ENCODE results near the gene TNFSF8.

Gene TNFSF8

GRCh38 chr9:114935119-114935518, 4.7 kb upstream of the TNFSF8 start:
- no peak for ATAC-seq

DNA sequence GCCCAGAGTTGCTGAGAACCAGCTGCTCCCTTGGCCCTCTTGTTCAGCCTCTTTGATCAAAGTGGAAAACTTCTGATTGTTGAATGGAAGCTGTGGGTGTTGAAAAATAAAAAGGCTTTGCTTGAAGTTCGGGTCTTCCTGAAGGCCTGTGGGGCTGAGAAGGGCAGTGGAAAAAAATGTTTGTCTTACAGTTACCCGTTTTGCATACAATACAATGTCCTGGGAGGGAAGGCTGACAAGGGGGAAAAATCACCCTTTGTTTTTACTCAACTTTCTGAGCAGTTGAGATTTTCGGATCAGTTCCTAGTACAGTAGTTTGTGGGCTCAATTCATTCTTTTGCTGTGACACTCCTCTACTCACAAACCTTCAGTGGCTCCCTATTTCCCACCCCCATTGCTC, 2.1 kb upstream of the TNFSF8 start:
- ATAC-seq, result no peak

DNA sequence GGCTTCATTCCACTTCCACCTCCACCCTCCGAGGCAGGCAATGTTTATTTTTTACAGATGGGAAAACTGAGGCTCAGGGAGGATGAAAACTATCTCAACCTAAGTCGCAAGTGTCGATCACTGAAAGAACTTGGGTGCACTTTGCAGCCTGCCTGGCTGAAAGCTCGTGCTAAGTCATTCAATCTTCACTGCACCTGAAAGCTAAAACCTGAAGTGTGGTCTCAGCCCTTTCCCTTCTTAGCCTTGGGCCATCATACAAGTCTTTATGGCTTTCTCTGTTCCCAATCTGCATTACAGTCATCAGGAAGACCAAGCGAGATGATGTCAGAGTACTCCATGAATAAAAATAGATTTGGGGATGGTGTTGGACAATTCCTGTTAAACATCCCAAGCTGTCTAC, 1.0 kb upstream of the TNFSF8 start:
- no peak for ATAC-seq

- peak in 1 of 2 donors; percentile 22 for ATAC-seq
These were observed 1.2 kb downstream of the TNFSF8 start for GRCh38 chr9:114929201-114929600.

- ATAC-seq, result no peak
These were observed 1.7 kb downstream of the TNFSF8 start for GRCh38 chr9:114928671-114929070.

DNA sequence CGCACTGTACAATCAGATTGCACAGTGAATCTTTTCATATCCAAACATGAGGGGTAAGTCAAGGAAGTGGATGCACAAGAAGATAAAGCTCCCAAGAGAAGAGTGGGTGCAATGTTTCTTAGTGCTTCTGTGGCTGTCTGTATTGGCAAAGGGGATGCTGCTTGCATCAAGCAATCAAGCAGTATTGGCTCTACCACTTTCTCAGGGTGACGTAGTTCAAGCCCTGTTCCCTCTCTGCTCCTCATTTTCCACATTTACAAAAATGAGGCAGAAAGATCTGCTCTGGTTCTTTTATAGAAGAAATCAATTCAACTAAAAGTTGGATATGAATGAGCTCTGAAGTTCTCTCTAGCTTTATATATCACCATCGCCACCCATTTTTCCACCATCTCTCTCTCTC, 2.3 kb downstream of the TNFSF8 start:
- ATAC-seq, result no peak

DNA sequence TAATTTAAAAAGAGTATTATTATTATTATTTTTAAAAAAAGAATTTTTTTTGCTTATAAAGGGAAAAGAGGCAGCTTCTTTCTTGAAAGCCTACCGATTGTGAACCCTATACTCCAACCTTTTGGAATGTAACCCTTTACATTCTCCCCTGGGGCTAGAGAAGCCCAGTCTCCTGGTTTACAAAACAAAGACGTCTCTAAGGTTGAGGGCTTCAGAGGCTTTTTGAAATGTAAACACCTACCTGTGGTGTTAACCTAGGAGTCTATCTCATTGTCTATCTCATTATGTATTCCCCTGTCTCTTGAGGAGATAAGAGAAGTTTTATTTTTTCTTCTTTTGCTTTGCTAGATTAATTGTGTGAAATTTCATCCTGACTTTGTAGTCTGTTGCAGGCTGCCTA, 4.7 kb downstream of the TNFSF8 start:
- ATAC-seq, result no peak

DNA sequence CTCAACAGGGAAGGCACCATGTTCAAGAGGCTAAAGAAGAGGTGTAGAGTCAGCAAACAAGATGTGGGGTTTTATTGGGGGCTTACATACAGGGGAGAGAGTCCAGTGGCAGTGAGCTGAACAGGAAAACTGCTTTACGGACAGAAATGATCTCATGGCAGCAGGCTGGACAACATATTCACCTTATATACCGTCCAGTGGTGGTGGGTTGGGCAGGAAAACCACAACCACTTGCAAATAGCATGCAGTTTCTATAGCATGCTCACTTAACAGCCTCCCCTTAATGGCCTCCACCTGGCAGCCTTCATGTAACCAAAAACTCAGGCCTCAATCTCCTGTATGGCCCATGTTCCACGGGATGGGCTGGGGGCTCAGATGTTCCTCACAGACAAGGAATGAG, 5.4 kb downstream of the TNFSF8 start:
- no peak for ATAC-seq

DNA sequence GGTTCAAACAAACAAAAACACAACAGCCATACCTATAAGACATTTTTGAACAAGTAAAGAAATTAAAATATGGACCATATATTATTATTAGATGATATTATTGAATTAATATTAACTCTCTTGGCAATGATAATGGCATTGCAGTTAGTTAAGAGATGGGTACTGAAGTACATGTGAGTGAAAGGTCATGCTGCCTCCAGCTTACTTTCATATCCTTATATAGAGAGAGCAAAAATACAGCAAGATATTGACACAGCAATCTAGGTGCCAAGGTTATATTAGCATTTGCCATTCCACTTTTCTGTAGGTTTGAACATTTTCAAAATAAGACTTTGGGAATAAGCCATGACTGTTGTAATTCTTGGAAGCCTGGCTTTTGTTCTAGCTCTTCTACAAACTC, 6.1 kb downstream of the TNFSF8 start:
- no peak for ATAC-seq

- no peak for ATAC-seq
These were observed 6.5 kb downstream of the TNFSF8 start for GRCh38 chr9:114923918-114924317.

GRCh38 chr9:114921171-114921570, 9.2 kb downstream of the TNFSF8 start:
- ATAC-seq, result no peak

- peak; percentile 58 to 61 for ATAC-seq
These were observed 10.8 kb downstream of the TNFSF8 start for GRCh38 chr9:114919611-114920010.

DNA sequence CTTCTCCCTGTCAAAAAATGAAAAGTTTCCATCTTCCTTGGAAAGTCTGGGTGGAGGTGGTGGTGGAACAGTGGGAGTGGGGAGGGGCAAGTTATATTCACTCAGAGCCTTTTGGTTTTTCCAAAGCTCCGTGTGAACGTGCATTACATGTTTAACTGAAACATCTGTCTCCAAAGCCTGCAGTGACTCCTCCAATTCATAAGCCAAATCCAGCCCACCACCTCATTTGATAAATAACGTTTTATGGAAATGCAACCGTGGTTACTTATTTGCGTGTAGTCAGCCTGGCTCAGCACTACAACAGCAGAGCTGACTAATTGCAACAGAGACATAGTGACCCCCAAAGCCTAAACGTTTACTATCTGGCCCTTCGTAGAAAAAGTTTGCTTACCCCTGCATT, 13.9 kb downstream of the TNFSF8 start:
- ATAC-seq, result no peak

GRCh38 chr9:114914139-114914538, 16.3 kb downstream of the TNFSF8 start:
- ATAC-seq, result no peak

DNA sequence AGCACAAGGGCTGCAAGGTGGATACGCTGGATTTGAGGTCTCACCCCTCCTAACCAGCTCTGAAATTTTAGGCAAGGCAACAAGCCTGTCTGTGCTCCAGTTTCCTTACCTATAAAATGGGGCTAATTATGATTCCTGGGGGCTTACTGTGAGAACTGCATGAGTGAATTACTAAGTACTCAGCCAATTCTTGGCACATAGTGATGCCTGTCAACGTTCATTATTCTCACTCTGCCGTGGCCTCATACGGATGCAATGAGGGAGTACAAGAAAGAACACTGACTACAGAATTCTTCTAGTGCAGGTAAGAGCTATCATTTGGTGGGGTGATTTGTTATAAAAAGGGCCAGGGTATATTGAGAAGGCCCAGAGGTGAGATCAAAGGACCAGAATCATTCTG, 16.7 kb downstream of the TNFSF8 start:
- ATAC-seq, result no peak

DNA sequence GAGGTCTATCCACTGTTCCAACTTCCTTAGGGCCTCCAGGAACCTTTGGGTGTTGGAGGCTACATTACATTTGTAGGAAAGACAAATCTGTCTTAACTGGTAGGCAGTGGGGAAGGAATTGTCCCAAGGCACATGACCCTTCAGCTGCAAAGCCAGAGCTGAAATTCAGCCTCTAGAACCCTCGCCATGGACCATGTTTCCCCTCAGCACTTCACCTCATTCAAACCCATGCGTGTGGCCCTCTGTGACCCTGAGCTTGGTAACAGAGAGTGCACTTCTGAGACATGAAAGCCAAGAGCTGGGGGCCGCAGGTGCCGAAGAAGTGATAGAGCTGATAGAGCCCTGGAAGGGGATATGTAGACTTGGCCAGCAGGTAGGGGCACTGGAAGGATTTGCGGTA, 17.2 kb downstream of the TNFSF8 start:
- ATAC-seq, result no peak

DNA sequence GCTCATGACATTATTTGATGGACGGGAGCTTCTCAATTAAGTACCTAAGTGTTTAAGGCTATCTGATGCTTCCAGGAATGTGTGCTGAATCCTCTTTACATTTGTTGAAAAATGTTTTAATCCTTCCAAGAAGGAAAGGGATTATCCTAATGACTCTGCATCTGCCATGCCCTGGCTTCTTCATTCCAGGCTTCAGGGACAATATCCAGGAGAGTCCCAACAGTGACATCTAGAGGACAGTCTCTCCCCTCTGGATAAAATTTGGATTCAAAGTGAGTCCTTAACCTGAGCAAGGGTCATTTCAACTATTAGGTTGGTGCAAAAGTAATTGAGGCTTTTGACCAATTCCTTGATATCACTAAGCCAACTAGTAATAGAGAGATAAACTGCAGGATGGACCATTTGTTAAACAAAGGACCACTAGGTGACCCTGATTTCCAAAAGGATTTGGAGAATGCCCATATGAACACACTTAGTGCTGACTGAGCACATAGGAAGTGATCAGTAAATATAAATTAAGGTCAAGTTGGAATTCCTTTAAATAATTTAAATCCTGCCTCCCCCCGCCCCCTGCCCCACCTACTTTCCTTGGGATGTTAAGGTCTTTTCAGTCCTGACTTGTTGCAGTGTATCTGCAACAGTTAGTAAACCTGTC, 19.1 kb downstream of the TNFSF8 start:
- ATAC-seq, result no peak

- ATAC-seq, result no peak
These were observed 19.9 kb downstream of the TNFSF8 start for GRCh38 chr9:114910541-114910940.

DNA sequence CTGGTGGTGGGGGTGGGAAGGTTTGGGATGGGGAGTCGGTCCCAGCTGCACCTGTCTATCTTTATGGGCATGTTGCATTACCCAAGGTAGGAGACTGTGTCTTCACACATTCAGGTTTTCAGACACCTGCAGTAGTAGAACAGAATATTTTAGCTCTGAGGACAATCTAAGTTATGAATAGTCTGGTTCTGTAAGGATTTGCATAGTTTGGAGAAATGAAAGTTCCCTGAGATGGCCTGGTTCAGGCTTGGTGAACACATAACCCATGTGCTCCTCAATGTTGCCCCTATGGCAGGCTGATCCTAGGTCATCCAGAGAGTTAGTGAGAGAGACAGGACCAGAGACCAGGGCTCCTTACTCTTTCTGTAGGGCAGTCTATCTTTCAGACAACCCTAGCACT, 20.7 kb downstream of the TNFSF8 start:
- no peak for ATAC-seq

DNA sequence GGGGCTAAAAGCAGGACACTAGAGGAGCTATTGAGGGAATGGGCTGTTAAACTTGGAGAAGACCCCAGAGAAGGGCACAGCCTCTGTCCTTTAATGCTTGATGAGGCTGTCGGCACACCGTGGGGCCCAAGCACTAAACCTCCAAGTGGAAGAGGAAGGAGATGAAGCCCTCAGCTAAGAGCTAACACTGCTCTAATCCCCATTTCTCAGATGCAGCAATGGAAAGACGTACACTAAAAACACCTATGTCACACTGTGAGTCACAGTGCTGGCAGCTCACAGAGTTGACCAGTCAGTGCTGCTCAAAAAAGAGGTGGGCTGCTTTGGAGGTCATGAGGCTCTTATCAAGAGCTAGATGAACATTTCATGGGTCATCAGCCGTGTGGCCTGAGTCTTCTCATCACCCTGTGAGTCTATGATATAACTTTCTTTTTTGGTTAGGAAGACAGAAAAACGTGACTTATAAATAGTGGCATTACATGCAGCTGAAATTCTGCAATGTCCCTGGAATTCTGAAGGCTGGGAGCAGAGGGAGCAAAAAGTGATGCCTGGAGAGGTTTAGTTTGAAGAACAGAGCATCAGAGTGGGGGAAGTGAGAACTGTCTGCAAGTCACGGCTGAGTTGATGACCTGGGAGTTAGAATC, 21.5 kb downstream of the TNFSF8 start:
- peak; percentile 70 to 73 for ATAC-seq

DNA sequence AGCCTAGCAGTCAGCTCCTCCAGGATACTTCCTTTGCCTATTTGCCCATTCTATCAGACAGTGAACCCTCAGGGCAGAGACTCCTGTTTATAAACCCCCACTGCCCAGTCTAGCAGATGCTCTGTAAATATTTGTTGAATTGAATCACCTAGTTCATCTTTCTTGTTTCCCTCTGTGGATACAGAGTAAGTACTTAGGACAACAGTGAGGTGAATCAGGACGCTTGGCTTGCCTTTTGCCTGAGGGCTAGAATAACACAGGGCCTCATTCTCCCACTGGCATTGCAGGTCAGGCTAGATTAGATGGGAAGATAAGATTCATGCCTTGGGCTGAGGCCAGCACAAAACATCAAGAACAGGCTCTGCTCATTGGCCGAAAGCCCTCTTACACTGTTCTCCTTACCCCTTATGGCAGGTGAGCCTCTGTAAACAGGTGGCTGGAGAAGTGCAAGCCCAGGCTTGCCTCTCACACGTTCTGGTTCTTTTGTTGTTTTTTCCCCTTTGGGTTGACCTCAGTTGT, 22.2 kb downstream of the TNFSF8 start:
- ATAC-seq, result peak in 1 of 2 donors; percentile 42

GRCh38 chr9:114906922-114907571, 23.3 kb downstream of the TNFSF8 start:
- no peak for ATAC-seq

- ATAC-seq, result no peak
These were observed 25.0 kb downstream of the TNFSF8 start for GRCh38 chr9:114905170-114905940.
